NCI-H460 (cell line): ENCODE data around the gene DLG2. TPM values are rescaled to one million over a fixed set of nuclear protein-coding genes. Genes with fewer than 3 reads are reported as not detected.
"Not testable (repeated sequence)": the region's sequence is repeated elsewhere in the genome, so short reads cannot be mapped to it uniquely, and the experiment has no call there.

Experiments
- DNase-seq: peaks from one replicate; pipeline ENCODE4 v3.0.0-alpha.2; 2016; ENCODE audit warnings: low read depth; ENCODE audit errors: extremely low read depth
- total RNA-seq: library from RNA; depleted of rRNA; stranded (reverse); fragments of >200 nt; shearing (Covaris generic); gene quantifications from 2 replicates; pipeline ENCODE4 v1.2.3, GENCODE V29; 2014

DLG2 gene
- total RNA-seq, 1 experiment from 2014 or later: 115 TPM

- no peak for DNase-seq
These were observed 2018.0 kb downstream of the DLG2 start for GRCh38 chr11:83609191-83609590.

- no peak for DNase-seq
These were observed 2018.6 kb downstream of the DLG2 start for GRCh38 chr11:83608571-83608970.

- no peak for DNase-seq
These were observed 2025.1 kb downstream of the DLG2 start for GRCh38 chr11:83601914-83602527.

GRCh38 chr11:83601201-83601913 lies 2025.8 kb downstream of the DLG2 start:
- no peak for DNase-seq

GRCh38 chr11:83600661-83601060 lies 2026.5 kb downstream of the DLG2 start:
- no peak for DNase-seq

- DNase-seq: no peak
These were observed 2028.1 kb downstream of the DLG2 start for GRCh38 chr11:83599066-83599465.

- DNase-seq: not testable (repeated sequence)
These were observed 2039.3 kb downstream of the DLG2 start for GRCh38 chr11:83587797-83588196.

- peak; percentile 30 for DNase-seq
These were observed 2043.3 kb downstream of the DLG2 start for GRCh38 chr11:83583757-83584366.

GRCh38 chr11:83574519-83574918 lies 2052.6 kb downstream of the DLG2 start:
- DNase-seq: no peak

- DNase-seq: peak; percentile 67
These were observed 2054.3 kb downstream of the DLG2 start for GRCh38 chr11:83572581-83573496.

- DNase-seq: peak; percentile 53
These were observed 2055.8 kb downstream of the DLG2 start for GRCh38 chr11:83571302-83571701.

- no peak for DNase-seq
These were observed 2057.9 kb downstream of the DLG2 start for GRCh38 chr11:83569134-83569805.

- no peak for DNase-seq
These were observed 2058.6 kb downstream of the DLG2 start for GRCh38 chr11:83568516-83568915.

- DNase-seq: peak; percentile 47
These were observed 2060.2 kb downstream of the DLG2 start for GRCh38 chr11:83566950-83567349.

- DNase-seq: no peak
These were observed 2062.3 kb downstream of the DLG2 start for GRCh38 chr11:83564870-83565269.

- DNase-seq: no peak
These were observed 2068.9 kb downstream of the DLG2 start for GRCh38 chr11:83558281-83558680.

- no peak for DNase-seq
These were observed 2069.5 kb downstream of the DLG2 start for GRCh38 chr11:83557653-83558052.

GRCh38 chr11:83554876-83555275 lies 2072.3 kb downstream of the DLG2 start:
- no peak for DNase-seq

- DNase-seq: no peak
These were observed 2077.0 kb downstream of the DLG2 start for GRCh38 chr11:83549984-83550667.

- no peak for DNase-seq
These were observed 2080.8 kb downstream of the DLG2 start for GRCh38 chr11:83546368-83546767.
